Central memory CD8-positive, alpha-beta T cell (primary cell): ENCODE results near the gene GPNMB.

ENCODE experiments used
- ATAC-seq: fragments of 150-1000 bp; cut with Tn5 transposase; replicated peaks from 2 replicates; pipeline ENCODE4 v1.10.0; 2022; ENCODE audit warnings: mild to moderate bottlenecking, moderate FRiP score, moderate number of reproducible peaks; ENCODE audit not compliant: poor library complexity, severe bottlenecking; ENCODE audit errors: extremely low read depth
- DNase-seq, 2 donors: peaks; one replicate each; pipeline ENCODE4 v3.0.0; 2021; ENCODE audit warnings: low spot score in 2 of 2
- H3K27ac Mint-ChIP-seq: one replicate; pipeline ENCODE4 v1.8.0; 2022; ENCODE audit warnings: low read depth, mild to moderate bottlenecking, moderate library complexity, mixed read lengths
- H3K27me3 Mint-ChIP-seq: one replicate; pipeline ENCODE4 v1.8.0; 2022; ENCODE audit warnings: mixed read lengths
- H3K36me3 Mint-ChIP-seq: one replicate; pipeline ENCODE4 v1.8.0; 2022; ENCODE audit warnings: mild to moderate bottlenecking, moderate library complexity, mixed read lengths; ENCODE audit not compliant: insufficient read depth
- H3K4me1 Mint-ChIP-seq: one replicate; pipeline ENCODE4 v1.8.0; 2022; ENCODE audit warnings: mixed read lengths
- H3K4me3 Mint-ChIP-seq: one replicate; pipeline ENCODE4 v1.8.0; 2022; ENCODE audit warnings: mild to moderate bottlenecking, moderate library complexity, mixed read lengths
- H3K9me3 Mint-ChIP-seq: one replicate; pipeline ENCODE4 v1.8.0; 2022; ENCODE audit warnings: mixed read lengths

The GPNMB gene

GRCh38 chr7:23283086-23283485 is 36.5 kb downstream of the GPNMB start:
- peaks cover 7% of the 10 kb centered on the region for H3K4me1 Mint-ChIP-seq
- H3K36me3 Mint-ChIP-seq, result no peaks in the 10 kb centered on the region
- H3K9me3 Mint-ChIP-seq, result no peaks in the 10 kb centered on the region
- no peak overlapping the region for H3K4me3 Mint-ChIP-seq
- no peak for DNase-seq
- no peak overlapping the region for H3K27ac Mint-ChIP-seq
- H3K27me3 Mint-ChIP-seq, result no peaks in the 10 kb centered on the region
- no peak for ATAC-seq

- H3K27me3 Mint-ChIP-seq, result no peaks in the 10 kb centered on the region
- DNase-seq (no peak), ATAC-seq (no peak)
- H3K36me3 Mint-ChIP-seq, result no peaks in the 10 kb centered on the region
- no peak overlapping the region for H3K27ac Mint-ChIP-seq
- peaks cover 10% of the 10 kb centered on the region for H3K4me1 Mint-ChIP-seq
- no peaks in the 10 kb centered on the region for H3K9me3 Mint-ChIP-seq
- no peak overlapping the region for H3K4me3 Mint-ChIP-seq
Measured at GRCh38 chr7:23284871-23285270, 38.3 kb downstream of the GPNMB start.

GRCh38 chr7:23285657-23286646 is 39.4 kb downstream of the GPNMB start:
- Mint-ChIP-seq H3K4me3 (no peak overlapping the region), H3K36me3 (no peaks in the 10 kb centered on the region), H3K4me1 (peaks cover 10% of the 10 kb centered on the region), H3K9me3 (no peaks in the 10 kb centered on the region), H3K27ac (no peak overlapping the region), H3K27me3 (no peaks in the 10 kb centered on the region)
- ATAC-seq (no peak), DNase-seq (no peak)

- Mint-ChIP-seq H3K4me3 (no peak overlapping the region), H3K9me3 (no peaks in the 10 kb centered on the region), H3K4me1 (peaks cover 10% of the 10 kb centered on the region), H3K27me3 (no peaks in the 10 kb centered on the region), H3K36me3 (no peaks in the 10 kb centered on the region), H3K27ac (no peak overlapping the region)
- ATAC-seq, result no peak
- no peak for DNase-seq
Measured at GRCh38 chr7:23287612-23288011, 41.0 kb downstream of the GPNMB start.

DNA sequence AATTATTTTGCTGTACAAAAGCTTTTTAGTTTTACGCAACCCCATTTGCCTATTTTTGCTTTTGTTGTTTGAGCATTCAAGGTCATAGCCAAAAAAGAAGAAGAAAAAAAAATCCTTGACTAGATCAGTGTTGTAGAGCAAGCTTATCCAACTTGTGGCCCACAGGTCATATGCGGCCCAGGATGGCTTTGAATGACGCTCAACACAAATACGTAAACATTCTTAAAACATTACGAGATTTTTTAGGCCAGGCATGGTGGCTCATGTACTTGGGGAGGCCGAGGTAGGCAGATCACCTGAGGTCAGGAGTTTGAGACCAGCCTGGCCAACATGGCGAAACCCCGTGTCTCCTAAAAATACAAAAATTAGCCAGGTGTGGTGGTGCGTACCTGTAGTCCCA is 44.4 kb downstream of the GPNMB start:
- no peak overlapping the region for H3K4me3 Mint-ChIP-seq
- peaks cover 10% of the 10 kb centered on the region for H3K4me1 Mint-ChIP-seq
- no peaks in the 10 kb centered on the region for H3K9me3 Mint-ChIP-seq
- H3K36me3 Mint-ChIP-seq, result no peaks in the 10 kb centered on the region
- ATAC-seq (no peak), DNase-seq (no peak)
- no peak overlapping the region for H3K27ac Mint-ChIP-seq
- no peaks in the 10 kb centered on the region for H3K27me3 Mint-ChIP-seq

DNA sequence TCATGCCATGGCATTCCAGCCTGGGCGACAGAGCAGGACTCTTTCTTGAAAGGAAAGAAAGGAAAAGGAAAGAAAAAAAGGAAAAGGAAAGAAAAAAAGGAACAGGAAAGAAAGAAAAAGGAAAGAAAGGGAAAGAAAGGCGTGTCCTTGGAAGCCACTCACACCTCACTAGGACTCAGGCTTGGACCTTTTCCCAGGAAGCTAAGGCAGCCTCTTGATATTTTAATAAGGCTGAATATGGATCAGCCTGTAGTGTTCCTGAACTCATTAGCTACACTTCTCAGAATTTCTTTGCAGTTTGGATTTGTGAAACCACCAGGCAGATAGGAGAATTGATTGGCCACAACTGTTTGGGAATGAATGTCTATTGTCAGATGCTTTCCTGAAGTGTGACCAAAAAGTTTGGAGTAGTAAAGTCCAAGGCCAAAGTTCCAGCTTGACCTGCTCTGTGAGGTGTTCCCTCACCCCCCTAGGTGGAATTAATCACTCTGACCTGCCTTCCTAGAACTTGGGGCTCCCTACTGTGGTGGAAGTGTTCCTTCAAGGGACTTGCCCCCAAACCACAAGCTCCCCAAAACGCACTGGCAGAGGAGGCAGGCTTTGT is 45.5 kb downstream of the GPNMB start:
- Mint-ChIP-seq H3K36me3 (no peaks in the 10 kb centered on the region), H3K4me1 (peaks cover 10% of the 10 kb centered on the region), H3K27me3 (no peaks in the 10 kb centered on the region), H3K4me3 (no peak overlapping the region), H3K27ac (no peak overlapping the region), H3K9me3 (no peaks in the 10 kb centered on the region)
- ATAC-seq, result no peak
- no peak for DNase-seq

DNA sequence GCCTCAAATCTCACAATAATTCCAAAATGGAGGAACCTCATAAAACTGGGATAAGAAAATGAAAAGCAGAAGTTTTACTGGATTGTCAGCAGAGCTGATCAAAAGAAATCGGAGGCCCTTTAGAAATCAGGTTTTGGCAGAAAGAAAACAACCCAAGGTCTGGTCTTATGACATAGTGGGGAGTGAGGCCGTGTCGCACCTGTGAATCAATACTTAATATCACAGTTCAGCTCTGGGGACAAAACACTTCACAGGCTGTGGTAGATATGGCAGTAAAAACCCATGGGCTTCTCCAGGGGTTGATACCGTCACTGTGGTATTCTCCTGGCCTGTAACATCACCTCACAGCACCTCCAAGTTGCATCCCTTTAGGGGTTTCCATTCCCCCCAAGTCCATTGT is 46.0 kb downstream of the GPNMB start:
- ATAC-seq (no peak), DNase-seq (no peak)
- Mint-ChIP-seq H3K27ac (no peak overlapping the region), H3K9me3 (no peaks in the 10 kb centered on the region), H3K4me1 (peaks cover 8% of the 10 kb centered on the region), H3K27me3 (no peaks in the 10 kb centered on the region), H3K4me3 (no peak overlapping the region), H3K36me3 (no peaks in the 10 kb centered on the region)

DNA sequence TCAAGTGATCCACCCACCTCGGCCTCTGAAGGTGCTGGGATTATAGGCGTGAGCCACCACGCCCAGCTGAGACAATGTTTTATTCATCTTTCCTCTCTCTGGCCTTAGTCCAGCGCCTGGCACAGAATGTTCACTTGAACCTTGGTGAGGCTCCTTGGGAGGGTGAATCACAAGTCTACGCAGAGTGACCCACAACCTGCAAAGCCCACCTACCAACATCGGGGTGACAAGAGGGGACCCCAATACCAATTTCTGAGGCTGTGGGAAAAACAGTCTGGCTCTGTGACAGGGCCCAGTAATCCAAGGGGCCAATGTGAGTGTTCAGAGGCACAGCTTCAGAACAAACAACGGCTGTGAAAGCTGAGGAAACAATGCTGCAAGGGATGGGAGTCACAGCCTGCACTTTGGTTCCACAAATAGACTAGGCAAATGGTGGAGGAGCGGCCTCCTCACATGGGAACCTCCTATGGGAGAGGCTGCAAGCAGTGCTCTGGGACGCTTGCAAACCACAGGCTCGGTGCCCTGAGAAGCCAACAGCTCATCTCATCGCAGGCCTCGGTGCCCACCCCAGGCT is 47.0 kb downstream of the GPNMB start:
- ATAC-seq (no peak), DNase-seq (no peak)
- Mint-ChIP-seq H3K27ac (no peak overlapping the region), H3K4me3 (no peak overlapping the region), H3K9me3 (no peaks in the 10 kb centered on the region), H3K4me1 (no peaks in the 10 kb centered on the region), H3K27me3 (no peaks in the 10 kb centered on the region), H3K36me3 (no peaks in the 10 kb centered on the region)

GRCh38 chr7:23294549-23295400 is 48.2 kb downstream of the GPNMB start:
- no peaks in the 10 kb centered on the region for H3K27me3 Mint-ChIP-seq

DNA sequence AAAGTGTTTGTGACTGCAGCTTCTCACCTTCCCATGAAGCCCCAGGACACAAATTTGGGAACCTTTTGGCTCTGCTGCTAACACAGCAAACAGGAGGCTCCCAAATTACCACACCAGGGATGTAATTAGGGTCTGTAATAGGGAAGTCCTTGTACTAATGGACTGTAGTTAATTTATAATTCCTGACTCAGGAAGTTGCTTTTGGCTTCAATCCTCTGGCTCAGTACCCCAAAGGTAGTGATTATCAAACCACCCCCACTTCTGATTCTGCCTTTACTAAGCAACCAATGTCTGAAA is 48.8 kb downstream of the GPNMB start:
- Mint-ChIP-seq H3K9me3 (no peaks in the 10 kb centered on the region), H3K36me3 (peaks cover 9% of the 10 kb centered on the region), H3K4me3 (no peak overlapping the region), H3K27ac (no peak overlapping the region), H3K4me1 (peaks cover 9% of the 10 kb centered on the region), H3K27me3 (no peaks in the 10 kb centered on the region)
- DNase-seq (no peak), ATAC-seq (no peak)

More at GRCh38 chr7:23294549-23295400, 48.2 kb downstream of the GPNMB start:
- peaks cover 7% of the 10 kb centered on the region for H3K36me3 Mint-ChIP-seq
- H3K27ac Mint-ChIP-seq, result no peak overlapping the region
- no peaks in the 10 kb centered on the region for H3K9me3 Mint-ChIP-seq
- ATAC-seq (no peak), DNase-seq (no peak)
- no peak overlapping the region for H3K4me3 Mint-ChIP-seq
- H3K4me1 Mint-ChIP-seq, result peaks cover 3% of the 10 kb centered on the region

GRCh38 chr7:23298141-23298881 is 51.7 kb downstream of the GPNMB start:
- peaks cover 31% of the 10 kb centered on the region for H3K4me1 Mint-ChIP-seq
- H3K27me3 Mint-ChIP-seq, result no peaks in the 10 kb centered on the region
- ATAC-seq (no peak), DNase-seq (no peak)
- H3K36me3 Mint-ChIP-seq, result peaks cover 23% of the 10 kb centered on the region
- H3K27ac Mint-ChIP-seq, result peak overlapping the region; percentile 88
- no peaks in the 10 kb centered on the region for H3K9me3 Mint-ChIP-seq
- peak overlapping the region; percentile 81 for H3K4me3 Mint-ChIP-seq
